ENCODE measurements around the gene TRIM63.

- TF ChIP-seq CERS6 (CRISPR knock-in tag; IDR thresholded peaks at IDR 0.05) (no peak), CBFB (CRISPR knock-in tag; IDR thresholded peaks at IDR 0.05) (no peak), USF2 (IDR thresholded peaks at IDR 0.05; ENCODE audit: low read depth, low read length) (no peak), USF2 (CRISPR knock-in tag; IDR thresholded peaks at IDR 0.05; ENCODE audit: borderline replicate concordance) (no peak), EP300 (IDR thresholded peaks at IDR 0.05; ENCODE audit: low read depth in 2 of 2, low read length in 2 of 2) (no peak), EP300 (CRISPR knock-in tag; IDR thresholded peaks at IDR 0.05; ENCODE audit: borderline replicate concordance) (no peak), RAD21 (CRISPR knock-in tag; IDR thresholded peaks at IDR 0.05) (no peak), POLR2A (IDR thresholded peaks at IDR 0.05; ENCODE audit: insufficient read depth in 1 of 2, low read depth in 2 of 2, low read length in 2 of 2) (no peak), ZNF609 (CRISPR knock-in tag; IDR thresholded peaks at IDR 0.05; ENCODE audit: borderline replicate concordance) (no peak), ZNF510 (CRISPR knock-in tag; IDR thresholded peaks at IDR 0.05; ENCODE audit: low read depth) (no peak), GPBP1L1 (CRISPR knock-in tag; IDR thresholded peaks at IDR 0.05) (no peak), HCFC1 (IDR thresholded peaks at IDR 0.05; ENCODE audit: low read depth, low read length) (no peak), GTF2F1 (IDR thresholded peaks at IDR 0.05; ENCODE audit: low read length) (no peak), NR0B2 (CRISPR knock-in tag; IDR thresholded peaks at IDR 0.05) (no peak), DRAP1 (CRISPR knock-in tag; IDR thresholded peaks at IDR 0.05) (no peak), CTCF (CRISPR knock-in tag; IDR thresholded peaks at IDR 0.05) (no peak)
Measured at GRCh38 chr1:26041401-26041800, 26.0 kb downstream of the TRIM63 start.
